Neuron (in vitro differentiated cells): ENCODE results near the gene PNKD.

ENCODE experiments used
- H2AFZ ChIP-seq: one replicate; pipeline ENCODE4 v1.6.1; 2013; ENCODE audit warnings: low read depth, mild to moderate bottlenecking, inconsistent platforms, low read length, moderate library complexity
- H3K27me3 ChIP-seq: one replicate; pipeline ENCODE4 v1.6.1; 2013; ENCODE audit warnings: low read length; ENCODE audit not compliant: insufficient read depth
- H3K36me3 ChIP-seq: one replicate; pipeline ENCODE4 v1.6.1; 2013; ENCODE audit warnings: low read length; ENCODE audit not compliant: insufficient read depth
- H3K4me1 ChIP-seq: one replicate; pipeline ENCODE4 v1.6.1; 2013; ENCODE audit warnings: low read length; ENCODE audit not compliant: insufficient read depth
- H3K4me3 ChIP-seq: 2 replicates; pipeline ENCODE4 v1.5.1; 2013; ENCODE audit warnings: mild to moderate bottlenecking, low read length, moderate library complexity
- H3K9me3 ChIP-seq: one replicate; pipeline ENCODE4 v1.6.1; 2013; ENCODE audit warnings: low read length

PNKD gene

GRCh38 chr2:218386505-218387368 is 116.4 kb downstream of the PNKD start:
- H3K4me3 ChIP-seq = no peak overlapping the region
- no peak overlapping the region for H2AFZ ChIP-seq
- H3K27me3 ChIP-seq = peaks cover 23% of the 10 kb centered on the region
- H3K4me1 ChIP-seq = no peaks in the 10 kb centered on the region
- H3K36me3 ChIP-seq = no peaks in the 10 kb centered on the region
- no peaks in the 10 kb centered on the region for H3K9me3 ChIP-seq

DNA sequence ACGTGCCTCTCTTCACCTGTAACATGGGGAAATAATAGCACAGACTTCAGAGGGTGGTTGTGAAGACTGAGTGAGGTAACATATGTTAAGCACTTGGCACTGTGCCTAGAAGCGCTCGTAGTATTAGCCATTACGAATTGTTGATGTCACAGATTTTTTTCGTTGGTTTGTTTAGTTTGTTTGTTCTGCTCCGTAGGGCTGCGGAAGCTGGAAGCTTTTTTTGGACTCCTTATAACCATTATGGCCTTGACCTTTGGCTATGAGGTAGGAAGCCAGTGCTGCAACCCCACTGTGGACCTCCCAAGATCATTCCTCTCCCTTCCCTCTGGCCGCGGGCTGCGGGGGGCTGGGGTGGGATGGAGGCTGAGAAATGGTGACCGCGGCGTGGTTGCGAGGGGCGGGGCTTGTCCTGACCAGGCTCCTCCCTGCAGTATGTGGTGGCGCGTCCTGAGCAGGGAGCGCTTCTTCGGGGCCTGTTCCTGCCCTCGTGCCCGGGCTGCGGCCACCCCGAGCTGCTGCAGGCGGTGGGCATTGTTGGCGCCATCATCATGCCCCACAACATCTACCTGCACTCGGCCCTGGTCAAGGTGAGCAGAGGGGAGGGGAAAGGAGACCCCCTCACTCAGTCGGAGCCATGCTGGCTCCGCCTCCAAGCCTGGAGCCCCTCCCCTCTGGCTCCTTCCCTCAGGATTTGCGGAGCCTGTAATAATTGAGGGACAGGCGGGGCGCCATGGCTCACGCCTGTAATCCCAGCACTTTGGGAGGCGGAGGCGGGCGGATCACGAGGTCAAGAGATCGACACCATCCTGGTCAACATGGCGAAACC is 117.3 kb downstream of the PNKD start:
- H3K4me1 ChIP-seq = no peaks in the 10 kb centered on the region
- no peak overlapping the region for H2AFZ ChIP-seq
- no peak overlapping the region for H3K4me3 ChIP-seq
- H3K9me3 ChIP-seq = no peaks in the 10 kb centered on the region
- peaks cover 21% of the 10 kb centered on the region for H3K27me3 ChIP-seq
- H3K36me3 ChIP-seq = no peaks in the 10 kb centered on the region

DNA sequence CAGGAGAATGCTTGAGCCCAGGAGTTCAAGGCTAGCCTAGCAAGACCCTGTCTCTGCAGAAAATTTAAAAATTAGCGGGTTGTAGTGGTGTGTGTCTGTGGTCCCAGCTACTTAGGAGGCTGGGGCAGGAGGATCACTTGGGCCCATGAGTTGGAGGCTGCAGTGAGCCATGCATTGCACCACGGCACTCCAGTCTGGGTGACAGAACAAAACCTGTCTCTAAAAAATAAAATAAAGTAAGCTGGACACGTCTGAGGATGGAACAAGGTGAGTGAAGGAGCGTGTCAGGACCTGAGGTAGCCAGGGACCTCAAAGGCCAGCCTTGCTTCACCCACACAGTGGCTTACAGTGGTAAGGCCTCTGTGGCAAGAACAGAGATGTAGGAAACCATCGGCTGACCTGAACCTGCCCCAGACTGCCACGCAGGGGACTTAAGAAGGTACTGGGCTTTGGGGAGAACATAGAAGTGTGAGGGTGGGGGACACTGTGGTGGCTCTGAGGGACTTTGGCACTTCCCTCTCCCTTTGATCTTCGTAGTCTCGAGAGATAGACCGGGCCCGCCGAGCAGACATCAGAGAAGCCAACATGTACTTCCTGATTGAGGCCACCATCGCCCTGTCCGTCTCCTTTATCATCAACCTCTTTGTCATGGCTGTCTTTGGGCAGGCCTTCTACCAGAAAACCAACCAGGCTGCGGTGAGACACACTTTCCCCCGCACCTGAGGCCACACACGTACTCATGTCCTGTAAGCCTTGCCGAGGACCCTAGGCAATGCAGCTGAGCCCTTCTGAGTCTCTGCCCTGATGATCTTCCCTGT is 119.2 kb downstream of the PNKD start:
- Histone ChIP-seq H3K4me1 (no peaks in the 10 kb centered on the region), H3K4me3 (no peak overlapping the region), H3K27me3 (peaks cover 17% of the 10 kb centered on the region), H3K9me3 (no peaks in the 10 kb centered on the region), H3K36me3 (no peaks in the 10 kb centered on the region), H2AFZ (no peak overlapping the region)

GRCh38 chr2:218391202-218391601 is 120.9 kb downstream of the PNKD start:
- no peaks in the 10 kb centered on the region for H3K36me3 ChIP-seq
- H3K4me3 ChIP-seq = no peak overlapping the region
- no peaks in the 10 kb centered on the region for H3K4me1 ChIP-seq
- H2AFZ ChIP-seq = no peak overlapping the region
- peaks cover 17% of the 10 kb centered on the region for H3K27me3 ChIP-seq
- H3K9me3 ChIP-seq = no peaks in the 10 kb centered on the region

GRCh38 chr2:218392459-218392858 is 122.1 kb downstream of the PNKD start:
- H3K4me1 ChIP-seq = peaks cover 11% of the 10 kb centered on the region
- H2AFZ ChIP-seq = no peak overlapping the region
- no peak overlapping the region for H3K4me3 ChIP-seq
- H3K36me3 ChIP-seq = no peaks in the 10 kb centered on the region
- peaks cover 16% of the 10 kb centered on the region for H3K27me3 ChIP-seq
- H3K9me3 ChIP-seq = no peaks in the 10 kb centered on the region

DNA sequence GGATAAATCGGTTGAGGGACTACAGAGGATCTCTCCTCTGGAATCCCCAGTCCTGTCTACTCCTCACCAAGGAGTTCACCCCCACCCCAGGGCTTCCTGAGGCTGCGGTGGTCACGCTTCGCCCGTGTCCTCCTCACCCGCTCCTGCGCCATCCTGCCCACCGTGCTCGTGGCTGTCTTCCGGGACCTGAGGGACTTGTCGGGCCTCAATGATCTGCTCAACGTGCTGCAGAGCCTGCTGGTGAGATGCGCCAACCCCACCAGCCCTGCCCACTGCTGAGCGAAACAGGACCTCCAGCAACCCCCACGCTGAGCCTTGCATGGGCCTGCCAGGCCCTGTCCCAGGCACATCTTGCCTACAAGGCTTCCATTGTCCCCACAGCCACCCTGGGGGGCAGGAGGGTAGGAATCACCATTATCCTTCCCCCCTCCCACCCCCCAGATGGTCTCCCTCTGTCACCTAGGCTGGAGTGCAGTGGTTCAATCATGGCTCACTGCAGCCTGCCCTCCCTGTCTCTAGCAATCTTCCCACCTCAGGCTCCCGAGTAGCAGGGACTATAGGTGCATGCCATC is 122.7 kb downstream of the PNKD start:
- Histone ChIP-seq H2AFZ (no peak overlapping the region), H3K9me3 (no peaks in the 10 kb centered on the region), H3K4me1 (peaks cover 16% of the 10 kb centered on the region), H3K4me3 (no peak overlapping the region), H3K27me3 (peaks cover 22% of the 10 kb centered on the region), H3K36me3 (no peaks in the 10 kb centered on the region)

GRCh38 chr2:218393750-218394290 is 123.5 kb downstream of the PNKD start:
- Histone ChIP-seq H3K36me3 (no peaks in the 10 kb centered on the region), H3K4me1 (peaks cover 16% of the 10 kb centered on the region), H3K27me3 (peaks cover 28% of the 10 kb centered on the region), H2AFZ (no peak overlapping the region), H3K4me3 (no peak overlapping the region), H3K9me3 (no peaks in the 10 kb centered on the region)

GRCh38 chr2:218394298-218395089 is 124.2 kb downstream of the PNKD start:
- Histone ChIP-seq H3K4me3 (no peak overlapping the region), H3K36me3 (no peaks in the 10 kb centered on the region), H3K9me3 (no peaks in the 10 kb centered on the region), H3K4me1 (peaks cover 16% of the 10 kb centered on the region), H3K27me3 (peaks cover 32% of the 10 kb centered on the region), H2AFZ (no peak overlapping the region)

DNA sequence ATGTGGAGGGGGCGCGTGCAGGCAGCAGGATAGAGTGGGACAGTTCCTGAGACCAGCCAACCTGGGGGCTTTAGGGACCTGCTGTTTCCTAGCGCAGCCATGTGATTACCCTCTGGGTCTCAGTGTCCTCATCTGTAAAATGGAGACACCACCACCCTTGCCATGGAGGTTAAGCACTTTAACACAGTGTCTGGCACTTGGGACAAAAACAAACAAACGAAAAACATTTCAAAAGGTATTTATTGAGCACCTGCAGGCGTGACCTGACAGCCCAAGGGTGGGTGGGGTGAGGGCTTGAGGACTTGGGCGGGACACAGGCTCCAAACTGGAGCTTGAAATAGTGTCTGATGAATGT is 124.7 kb downstream of the PNKD start:
- Histone ChIP-seq H3K4me3 (no peak overlapping the region), H2AFZ (no peak overlapping the region), H3K4me1 (peaks cover 16% of the 10 kb centered on the region)

GRCh38 chr2:218395456-218395825 is 125.1 kb downstream of the PNKD start:
- peak overlapping the region; percentile 92 for H2AFZ ChIP-seq
- peaks cover 16% of the 10 kb centered on the region for H3K4me1 ChIP-seq
- no peaks in the 10 kb centered on the region for H3K9me3 ChIP-seq
- no peaks in the 10 kb centered on the region for H3K36me3 ChIP-seq
- peaks cover 29% of the 10 kb centered on the region for H3K27me3 ChIP-seq
- H3K4me3 ChIP-seq = peak overlapping the region; percentile 84

More for the DNA sequence above, 124.7 kb downstream of the PNKD start:
- Histone ChIP-seq H3K27me3 (peaks cover 29% of the 10 kb centered on the region), H3K9me3 (no peaks in the 10 kb centered on the region), H3K36me3 (no peaks in the 10 kb centered on the region)

DNA sequence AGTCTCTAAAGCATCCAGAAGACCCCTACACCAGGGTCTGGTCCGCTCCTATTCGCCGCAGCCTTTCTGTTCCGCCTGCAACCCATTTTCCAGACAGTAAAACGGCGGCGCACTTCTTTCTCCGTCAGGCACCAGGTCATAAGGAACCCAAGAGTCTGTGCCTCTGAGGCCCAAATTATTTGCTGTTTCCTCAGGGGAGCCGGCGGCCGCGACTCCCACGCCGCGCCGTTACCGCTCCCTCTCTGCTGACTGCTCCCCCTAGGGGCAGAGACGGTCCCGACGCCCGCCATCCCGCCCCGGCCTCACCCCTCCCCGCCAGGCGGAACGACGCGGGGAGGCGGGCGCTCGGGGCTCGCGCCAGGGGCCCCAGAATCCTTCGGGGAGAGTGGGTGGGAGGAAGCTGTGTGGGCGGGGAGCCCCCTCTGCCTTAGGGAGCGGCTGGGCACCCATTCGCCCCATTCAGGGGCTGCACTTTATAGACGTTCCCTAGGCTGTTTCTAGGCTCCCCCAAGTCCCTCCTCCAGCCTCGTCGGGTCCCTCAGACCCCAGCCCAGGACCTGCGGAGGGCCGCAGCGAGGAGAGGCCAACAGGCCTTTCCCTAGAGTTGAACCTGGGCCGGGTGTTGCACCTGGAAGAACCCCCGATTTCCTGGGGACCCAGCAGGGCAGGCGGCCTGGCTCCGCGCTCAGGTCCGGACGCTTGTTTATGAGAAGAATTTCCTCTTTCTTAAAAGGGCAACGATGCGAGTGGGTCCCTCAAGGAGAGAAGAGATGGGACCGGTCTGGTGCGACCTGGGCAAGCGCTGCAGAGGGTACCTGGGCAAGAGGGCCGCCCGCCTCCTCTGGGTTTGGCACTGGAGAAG is 125.7 kb downstream of the PNKD start:
- Histone ChIP-seq H3K4me3 (peak overlapping the region; percentile 84), H2AFZ (peak overlapping the region; percentile 92), H3K9me3 (no peaks in the 10 kb centered on the region), H3K27me3 (peaks cover 29% of the 10 kb centered on the region), H3K36me3 (no peaks in the 10 kb centered on the region), H3K4me1 (peaks cover 18% of the 10 kb centered on the region)
